H1 (cell line): ENCODE data around the gene SCYL2. TPM values are rescaled to one million over a fixed set of nuclear protein-coding genes. Genes with fewer than 3 reads are reported as not detected.

Source experiments
- EP300 ChIP-seq, 2 experiments: IDR thresholded peaks; 1 replicate in 1 of 2; 2 replicates in 1 of 2; pipeline ENCODE4 v1.6.1; 2011 to 2012; ENCODE audit warnings: low read depth in 2 of 2, low read length in 2 of 2, mild to moderate bottlenecking in 2 of 2, borderline replicate concordance in 1 of 2, inconsistent platforms in 1 of 2, moderate library complexity in 1 of 2
- EZH2 ChIP-seq: fragments of 200-600 bp; sonication (generic); IDR thresholded peaks from 2 replicates; pipeline ENCODE4 v1.7.1; 2012; ENCODE audit warnings: low read depth, mild to moderate bottlenecking, moderate library complexity, low read length, inconsistent platforms; ENCODE audit not compliant: severe bottlenecking
- GABPA ChIP-seq: IDR thresholded peaks from 2 replicates; pipeline ENCODE4 v1.6.1; 2011; ENCODE audit warnings: mild to moderate bottlenecking, low read length, moderate library complexity, borderline replicate concordance; ENCODE audit not compliant: insufficient read depth
- KDM4A ChIP-seq: IDR thresholded peaks from one replicate; pipeline ENCODE4 v1.7.1; 2012; ENCODE audit warnings: low read depth, mild to moderate bottlenecking, moderate library complexity, low read length, inconsistent platforms; ENCODE audit not compliant: severe bottlenecking
- KDM5A ChIP-seq: fragments of 200-600 bp; IDR thresholded peaks from 2 replicates; pipeline ENCODE4 v1.7.1; 2012; ENCODE audit warnings: mild to moderate bottlenecking, low read length, inconsistent platforms, mixed read lengths
- NANOG ChIP-seq: IDR thresholded peaks from 2 replicates; pipeline ENCODE4 v1.6.1; 2011; ENCODE audit warnings: low read length, low read depth, mild to moderate bottlenecking, inconsistent platforms; ENCODE audit not compliant: insufficient read depth, poor library complexity, severe bottlenecking
- POU5F1 ChIP-seq: IDR thresholded peaks from 2 replicates; pipeline ENCODE4 v1.6.1; 2011; ENCODE audit warnings: low read depth, mild to moderate bottlenecking, low read length, moderate library complexity
- SIRT6 ChIP-seq: IDR thresholded peaks from one replicate; pipeline ENCODE4 v1.7.1; 2012; ENCODE audit warnings: low read length, inconsistent platforms
- SP4 ChIP-seq: IDR thresholded peaks from 2 replicates; pipeline ENCODE4 v1.6.1; 2012; ENCODE audit warnings: low read length, inconsistent platforms
- SRF ChIP-seq: IDR thresholded peaks from 2 replicates; pipeline ENCODE4 v1.6.1; 2011; ENCODE audit warnings: mild to moderate bottlenecking, low read depth, low read length, moderate library complexity
- SUZ12 ChIP-seq: fragments of 200-600 bp; sonication (generic); IDR thresholded peaks from 2 replicates; pipeline ENCODE4 v1.6.1; 2012; ENCODE audit warnings: mild to moderate bottlenecking, inconsistent platforms, low read length, moderate library complexity, mixed read lengths
- polyA plus RNA-seq, 7 experiments: library from polyadenylated mRNA; depleted of rRNA in 3 of 7; stranded (reverse) in 5 of 7; unstranded in 2 of 7; fragments of >200 nt in 5 of 7; fragments of 200-250 nt in 2 of 7; gene quantifications; 1 replicate in 5 of 7; 2 replicates in 1 of 7; 4 replicates in 1 of 7; pipeline versions ENCODE4 v1.2.1 to v1.2.3, GENCODE V29; 2011 to 2013; ENCODE audit warnings: missing spikeins in 2 of 7, mixed read lengths in 2 of 7
- total RNA-seq: library from RNA; stranded (reverse); fragmentation: NEBNext Ultra II Directional; extraction: Animal tissue kit (Norgen Biotek cat#: 25700); gene quantifications from 2 replicates; pipeline ENCODE4 v1.2.1, GENCODE V29; 2021
- TF ChIP-seq, protein P1 (sequence below): fragments of 300-600 bp; sonication (generic); IDR thresholded peaks from 2 replicates; pipeline ENCODE4 v1.7.1; 2012; ENCODE audit warnings: low read length, moderate library complexity, mild to moderate bottlenecking, inconsistent platforms; ENCODE audit not compliant: insufficient replicate concordance

The SCYL2 gene
- total and polyA plus RNA-seq, 2 of the 8 experiments (the other 6 are each of a cell fraction or from before 2014, with no cell fraction given), result 8.9 to 48.7 TPM

DNA sequence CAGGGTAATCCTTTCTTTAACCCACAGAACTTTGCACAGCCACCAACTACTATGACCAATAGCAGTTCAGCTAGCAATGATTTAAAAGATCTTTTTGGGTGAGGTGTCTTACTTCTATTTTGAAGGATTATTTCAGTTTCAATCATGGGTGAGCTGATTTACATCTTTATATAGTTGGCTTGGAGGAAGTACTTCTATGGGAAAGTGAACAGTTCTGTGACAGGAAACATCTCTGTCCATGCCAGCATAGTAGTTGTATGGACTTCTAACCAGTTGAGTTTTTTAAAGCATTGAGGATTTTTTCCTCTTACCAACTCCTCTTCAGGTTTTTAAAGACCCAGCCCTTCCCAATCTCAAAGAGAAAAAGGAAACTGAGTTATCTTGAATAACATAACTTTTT is 72.1 kb downstream of the SCYL2 start (continued):
- TF ChIP-seq, protein P1, sequence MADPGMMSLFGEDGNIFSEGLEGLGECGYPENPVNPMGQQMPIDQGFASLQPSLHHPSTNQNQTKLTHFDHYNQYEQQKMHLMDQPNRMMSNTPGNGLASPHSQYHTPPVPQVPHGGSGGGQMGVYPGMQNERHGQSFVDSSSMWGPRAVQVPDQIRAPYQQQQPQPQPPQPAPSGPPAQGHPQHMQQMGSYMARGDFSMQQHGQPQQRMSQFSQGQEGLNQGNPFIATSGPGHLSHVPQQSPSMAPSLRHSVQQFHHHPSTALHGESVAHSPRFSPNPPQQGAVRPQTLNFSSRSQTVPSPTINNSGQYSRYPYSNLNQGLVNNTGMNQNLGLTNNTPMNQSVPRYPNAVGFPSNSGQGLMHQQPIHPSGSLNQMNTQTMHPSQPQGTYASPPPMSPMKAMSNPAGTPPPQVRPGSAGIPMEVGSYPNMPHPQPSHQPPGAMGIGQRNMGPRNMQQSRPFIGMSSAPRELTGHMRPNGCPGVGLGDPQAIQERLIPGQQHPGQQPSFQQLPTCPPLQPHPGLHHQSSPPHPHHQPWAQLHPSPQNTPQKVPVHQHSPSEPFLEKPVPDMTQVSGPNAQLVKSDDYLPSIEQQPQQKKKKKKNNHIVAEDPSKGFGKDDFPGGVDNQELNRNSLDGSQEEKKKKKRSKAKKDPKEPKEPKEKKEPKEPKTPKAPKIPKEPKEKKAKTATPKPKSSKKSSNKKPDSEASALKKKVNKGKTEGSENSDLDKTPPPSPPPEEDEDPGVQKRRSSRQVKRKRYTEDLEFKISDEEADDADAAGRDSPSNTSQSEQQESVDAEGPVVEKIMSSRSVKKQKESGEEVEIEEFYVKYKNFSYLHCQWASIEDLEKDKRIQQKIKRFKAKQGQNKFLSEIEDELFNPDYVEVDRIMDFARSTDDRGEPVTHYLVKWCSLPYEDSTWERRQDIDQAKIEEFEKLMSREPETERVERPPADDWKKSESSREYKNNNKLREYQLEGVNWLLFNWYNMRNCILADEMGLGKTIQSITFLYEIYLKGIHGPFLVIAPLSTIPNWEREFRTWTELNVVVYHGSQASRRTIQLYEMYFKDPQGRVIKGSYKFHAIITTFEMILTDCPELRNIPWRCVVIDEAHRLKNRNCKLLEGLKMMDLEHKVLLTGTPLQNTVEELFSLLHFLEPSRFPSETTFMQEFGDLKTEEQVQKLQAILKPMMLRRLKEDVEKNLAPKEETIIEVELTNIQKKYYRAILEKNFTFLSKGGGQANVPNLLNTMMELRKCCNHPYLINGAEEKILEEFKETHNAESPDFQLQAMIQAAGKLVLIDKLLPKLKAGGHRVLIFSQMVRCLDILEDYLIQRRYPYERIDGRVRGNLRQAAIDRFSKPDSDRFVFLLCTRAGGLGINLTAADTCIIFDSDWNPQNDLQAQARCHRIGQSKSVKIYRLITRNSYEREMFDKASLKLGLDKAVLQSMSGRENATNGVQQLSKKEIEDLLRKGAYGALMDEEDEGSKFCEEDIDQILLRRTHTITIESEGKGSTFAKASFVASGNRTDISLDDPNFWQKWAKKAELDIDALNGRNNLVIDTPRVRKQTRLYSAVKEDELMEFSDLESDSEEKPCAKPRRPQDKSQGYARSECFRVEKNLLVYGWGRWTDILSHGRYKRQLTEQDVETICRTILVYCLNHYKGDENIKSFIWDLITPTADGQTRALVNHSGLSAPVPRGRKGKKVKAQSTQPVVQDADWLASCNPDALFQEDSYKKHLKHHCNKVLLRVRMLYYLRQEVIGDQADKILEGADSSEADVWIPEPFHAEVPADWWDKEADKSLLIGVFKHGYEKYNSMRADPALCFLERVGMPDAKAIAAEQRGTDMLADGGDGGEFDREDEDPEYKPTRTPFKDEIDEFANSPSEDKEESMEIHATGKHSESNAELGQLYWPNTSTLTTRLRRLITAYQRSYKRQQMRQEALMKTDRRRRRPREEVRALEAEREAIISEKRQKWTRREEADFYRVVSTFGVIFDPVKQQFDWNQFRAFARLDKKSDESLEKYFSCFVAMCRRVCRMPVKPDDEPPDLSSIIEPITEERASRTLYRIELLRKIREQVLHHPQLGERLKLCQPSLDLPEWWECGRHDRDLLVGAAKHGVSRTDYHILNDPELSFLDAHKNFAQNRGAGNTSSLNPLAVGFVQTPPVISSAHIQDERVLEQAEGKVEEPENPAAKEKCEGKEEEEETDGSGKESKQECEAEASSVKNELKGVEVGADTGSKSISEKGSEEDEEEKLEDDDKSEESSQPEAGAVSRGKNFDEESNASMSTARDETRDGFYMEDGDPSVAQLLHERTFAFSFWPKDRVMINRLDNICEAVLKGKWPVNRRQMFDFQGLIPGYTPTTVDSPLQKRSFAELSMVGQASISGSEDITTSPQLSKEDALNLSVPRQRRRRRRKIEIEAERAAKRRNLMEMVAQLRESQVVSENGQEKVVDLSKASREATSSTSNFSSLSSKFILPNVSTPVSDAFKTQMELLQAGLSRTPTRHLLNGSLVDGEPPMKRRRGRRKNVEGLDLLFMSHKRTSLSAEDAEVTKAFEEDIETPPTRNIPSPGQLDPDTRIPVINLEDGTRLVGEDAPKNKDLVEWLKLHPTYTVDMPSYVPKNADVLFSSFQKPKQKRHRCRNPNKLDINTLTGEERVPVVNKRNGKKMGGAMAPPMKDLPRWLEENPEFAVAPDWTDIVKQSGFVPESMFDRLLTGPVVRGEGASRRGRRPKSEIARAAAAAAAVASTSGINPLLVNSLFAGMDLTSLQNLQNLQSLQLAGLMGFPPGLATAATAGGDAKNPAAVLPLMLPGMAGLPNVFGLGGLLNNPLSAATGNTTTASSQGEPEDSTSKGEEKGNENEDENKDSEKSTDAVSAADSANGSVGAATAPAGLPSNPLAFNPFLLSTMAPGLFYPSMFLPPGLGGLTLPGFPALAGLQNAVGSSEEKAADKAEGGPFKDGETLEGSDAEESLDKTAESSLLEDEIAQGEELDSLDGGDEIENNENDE, result no peak
- TF ChIP-seq KDM5A (no peak), NANOG (no peak), SP4 (no peak), SUZ12 (no peak), EP300 (IDR thresholded peaks at IDR 0.05; ENCODE audit: borderline replicate concordance in 1 of 2, low read depth in 2 of 2, low read length in 2 of 2) (no peak), KDM4A (no peak), SIRT6 (no peak), EZH2 (no peak), SRF (no peak), GABPA (no peak), POU5F1 (no peak)
